Endothelial cell of umbilical vein (primary cell): ENCODE measurements around the gene CDKN2B-AS1. TPM values are rescaled to one million over a fixed set of nuclear protein-coding genes. Genes with fewer than 3 reads are reported as not detected.

Source experiments
- BruUV-seq: library from RNA; stranded (reverse); fragments of 400-500 nt; replicated peaks from 2 replicates; lab custom pipeline; 2021; lab: Mats Ljungman, UMichigan
- CTCF ChIA-PET: fragments of 300-600, 350-600 bp; sonication (Branson Sonifier 250); formaldehyde crosslinking; loops from one replicate; lab custom pipeline; 2021; ENCODE audit warnings: antibody characterized with exemption, inconsistent platforms; lab: Charles Lee
- POLR2A ChIA-PET: fragments of 300-600, 350-600 bp; sonication (Branson Sonifier 250); formaldehyde crosslinking; loops from one replicate; lab custom pipeline; 2021; ENCODE audit warnings: antibody characterized with exemption, inconsistent platforms; lab: Charles Lee
- DNase-seq: peaks from one replicate; pipeline ENCODE4 v3.0.0-alpha.2; 2011; ENCODE audit warnings: low read depth, low spot score
- FAIRE-seq: peaks from 2 replicates; lab custom pipeline; 2011; peaks lifted over from hg19 to GRCh38; lab: Jason Lieb, UNC
- H2AFZ ChIP-seq: 2 replicates; pipeline ENCODE4 v1.6.0; 2012; ENCODE audit warnings: low read depth, low read length, control low read depth, inconsistent platforms
- H3K27ac ChIP-seq: 2 replicates; pipeline ENCODE4 v1.5.1; 2011; ENCODE audit warnings: low read depth, mild to moderate bottlenecking, control low read depth, low read length, moderate library complexity; ENCODE audit not compliant: insufficient read depth
- H3K27me3 ChIP-seq, 2 experiments: 2 replicates each; pipeline versions ENCODE4 v1.6.0 to v1.6.1; 2011; ENCODE audit warnings: low read length in 2 of 2, mixed read lengths in 1 of 2; ENCODE audit not compliant: control insufficient read depth in 2 of 2, insufficient read depth in 2 of 2
- H3K36me3 ChIP-seq, 2 experiments: 2 replicates in 1 of 2; 3 replicates in 1 of 2; pipeline ENCODE4 v1.5.1; 2011; ENCODE audit warnings: low read length in 2 of 2, mild to moderate bottlenecking in 1 of 2, moderate library complexity in 1 of 2; ENCODE audit not compliant: control insufficient read depth in 2 of 2, insufficient read depth in 2 of 2; ENCODE audit errors: extremely low read depth in 1 of 2
- H3K4me1 ChIP-seq: 3 replicates; pipeline ENCODE4 v1.5.1; 2011; ENCODE audit warnings: mild to moderate bottlenecking, low read length; ENCODE audit not compliant: control insufficient read depth, insufficient read depth; ENCODE audit errors: extremely low read depth
- H3K4me2 ChIP-seq: 2 replicates; pipeline ENCODE4 v1.6.1; 2011; ENCODE audit warnings: low read length, control low read depth, mixed read lengths; ENCODE audit not compliant: insufficient read depth
- H3K4me3 ChIP-seq, 3 experiments: fragments of 200-600 bp in 1 of 3; sonication (generic), shearing (Covaris generic) in 1 of 3; replicated peaks in 1 of 3; 2 replicates each; pipeline ENCODE4 v1.5.1; 2011 to 2016; ENCODE audit warnings: control low read depth in 3 of 3, low read length in 3 of 3, mild to moderate bottlenecking in 2 of 3, inconsistent platforms in 1 of 3, low read depth in 1 of 3, moderate library complexity in 1 of 3; ENCODE audit not compliant: insufficient read depth in 1 of 3
- H3K79me2 ChIP-seq: 2 replicates; pipeline ENCODE4 v1.6.0; 2012; ENCODE audit warnings: low read length, inconsistent platforms; ENCODE audit not compliant: control insufficient read depth, insufficient read depth
- H3K9ac ChIP-seq: replicated peaks from 2 replicates; pipeline ENCODE3; 2011; ENCODE audit warnings: low read length, control low read depth; ENCODE audit not compliant: insufficient read depth; ENCODE audit errors: extremely low read depth
- H3K9me1 ChIP-seq: replicated peaks from 3 replicates; pipeline ENCODE4 v1.6.0; 2011; ENCODE audit warnings: mild to moderate bottlenecking, low read length; ENCODE audit not compliant: control insufficient read depth, insufficient read depth; ENCODE audit errors: extremely low read depth
- H3K9me3 ChIP-seq: replicated peaks from 2 replicates; pipeline ENCODE4 v1.5.1; 2012; ENCODE audit warnings: low read length, inconsistent platforms; ENCODE audit not compliant: control insufficient read depth, insufficient read depth
- H4K20me1 ChIP-seq: replicated peaks from 2 replicates; pipeline ENCODE3; 2011; ENCODE audit warnings: mild to moderate bottlenecking, low read length; ENCODE audit not compliant: control insufficient read depth, insufficient read depth; ENCODE audit errors: extremely low read depth
- EZH2 ChIP-seq: IDR thresholded peaks from 2 replicates; pipeline ENCODE4 v1.6.1; 2012; ENCODE audit warnings: borderline replicate concordance, low read depth, mild to moderate bottlenecking, moderate library complexity, low read length, inconsistent platforms; ENCODE audit not compliant: severe bottlenecking
- FOS ChIP-seq: IDR thresholded peaks from 2 replicates; pipeline ENCODE4 v1.6.1; 2011; ENCODE audit warnings: mild to moderate bottlenecking, low read length, moderate library complexity, borderline replicate concordance; ENCODE audit not compliant: insufficient read depth
- GATA2 ChIP-seq: IDR thresholded peaks from 2 replicates; pipeline ENCODE4 v1.7.0; 2011; ENCODE audit warnings: low read depth, mild to moderate bottlenecking, moderate library complexity, mixed read lengths, low read length; ENCODE audit not compliant: insufficient read length, insufficient read depth
- JUN ChIP-seq: IDR thresholded peaks from 2 replicates; pipeline ENCODE4 v1.6.1; 2011; ENCODE audit warnings: borderline replicate concordance, low read depth; ENCODE audit not compliant: insufficient read length, insufficient read depth
- MYC ChIP-seq: IDR thresholded peaks from one replicate; pipeline ENCODE4 v1.6.1; 2011; ENCODE audit warnings: mild to moderate bottlenecking, low read depth, low read length
- POLR2A ChIP-seq: IDR thresholded peaks from 2 replicates; pipeline ENCODE4 v1.6.1; 2012; ENCODE audit warnings: low read depth, mild to moderate bottlenecking, control low read depth, low read length
- POLR2AphosphoS5 ChIP-seq: IDR thresholded peaks from 2 replicates; pipeline ENCODE4 v1.6.1; 2012; ENCODE audit warnings: low read depth, mild to moderate bottlenecking, control low read depth, low read length, moderate library complexity; ENCODE audit not compliant: insufficient read depth
- dilution Hi-C: fragments of 300-500 bp; cut with MboI; formaldehyde crosslinking; loops from one replicate; pipeline ENCODE4 v1.15.0; 2019; ENCODE audit warnings: low sequenced_read_pairs; ENCODE audit not compliant: extremely low pct_ligation_motif_present
- intact Hi-C: fragments of 100-400 bp; cut with micrococcal nuclease; formaldehyde crosslinking; loops from one replicate; pipeline ENCODE4 v1.10.0; 2022
- polyA plus RNA-seq, 4 experiments: library from polyadenylated mRNA; depleted of rRNA in 3 of 4; stranded (reverse) in 3 of 4; unstranded in 1 of 4; fragments of >200 nt; gene quantifications; 2 replicates each; pipeline versions ENCODE4 v1.2.1 to v1.2.3, GENCODE V29; 2011 to 2012; ENCODE audit warnings: missing spikeins in 1 of 4
- total RNA-seq: library from RNA; stranded (reverse); gene quantifications from 2 replicates; pipeline ENCODE4 v1.2.3, GENCODE V29; 2021
- TF ChIP-seq, protein P1 (sequence below): IDR thresholded peaks from 2 replicates; pipeline ENCODE4 v1.6.1; 2011; ENCODE audit not compliant: insufficient read depth, insufficient read length
- TF ChIP-seq, protein P2 (sequence below), 2 donors: IDR thresholded peaks; 1 replicate in 1 of 2; 2 replicates in 1 of 2; pipeline ENCODE4 v1.5.1; 2011; ENCODE audit warnings: low read length in 2 of 2, mild to moderate bottlenecking in 2 of 2, moderate library complexity in 2 of 2, control low read depth in 1 of 2, inconsistent platforms in 1 of 2, low read depth in 1 of 2; ENCODE audit not compliant: insufficient read depth in 1 of 2; ENCODE audit errors: extremely low read depth in 1 of 2

Gene CDKN2B-AS1
- total and polyA plus RNA-seq, 2 donors (not counting 3 experiments of a cell fraction or from before 2014, with no cell fraction given), result 0.44 to 1.9 TPM

DNA sequence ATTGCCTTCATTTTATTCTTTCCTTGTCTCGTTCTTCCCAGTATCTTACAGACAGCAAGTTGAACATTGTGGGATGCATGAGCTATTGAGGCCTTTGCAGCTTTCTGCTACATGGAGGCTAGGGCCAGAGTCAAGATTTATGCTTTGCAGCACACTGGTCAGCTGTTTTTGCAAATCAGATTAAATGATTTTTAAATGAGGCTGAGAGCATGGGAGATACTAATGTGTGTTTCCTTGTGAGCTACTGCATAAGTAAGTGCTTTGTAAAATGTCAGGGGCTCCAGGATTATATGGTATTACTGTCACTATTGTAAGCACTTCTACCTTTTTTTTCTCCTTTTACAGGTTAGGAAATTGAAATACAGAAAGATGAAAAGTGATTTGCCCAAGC is 125.6 kb downstream of the CDKN2B-AS1 start:
- Histone ChIP-seq H3K4me2 (no peak overlapping the region), H2AFZ (no peak overlapping the region), H3K4me3 (no peak overlapping the region), H3K27me3 (no peaks in the 10 kb centered on the region), H3K9me3 (no peaks in the 10 kb centered on the region), H3K79me2 (no peaks in the 10 kb centered on the region), H3K27ac (no peak overlapping the region), H4K20me1 (no peaks in the 10 kb centered on the region), H3K36me3 (no peaks in the 10 kb centered on the region), H3K4me1 (peaks cover 29% of the 10 kb centered on the region), H3K9ac (no peak overlapping the region), H3K9me1 (no peaks in the 10 kb centered on the region)
- ChIA-PET POLR2A (no interaction called here), CTCF (interaction anchor here (0.8 to 5.9 kb wide), 46 partner anchors 9 to 321 kb away, joined by 3 to 138 read pairs (median 5); partner anchors contain the start of genes CDKN2A, CDKN2B and CDKN2B-AS1)
- intact Hi-C loops, result no loop called here
- no TSS peak for BruUV-seq
- FAIRE-seq, result no peak
- dilution Hi-C loops, result no loop called here
- TF ChIP-seq JUN (no peak), GATA2 (no peak), MYC (no peak), POLR2AphosphoS5 (no peak), FOS (no peak), POLR2A (no peak), EZH2 (no peak)
- TF ChIP-seq, protein P1, sequence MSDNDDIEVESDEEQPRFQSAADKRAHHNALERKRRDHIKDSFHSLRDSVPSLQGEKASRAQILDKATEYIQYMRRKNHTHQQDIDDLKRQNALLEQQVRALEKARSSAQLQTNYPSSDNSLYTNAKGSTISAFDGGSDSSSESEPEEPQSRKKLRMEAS, result no peak
- TF ChIP-seq, protein P2, sequence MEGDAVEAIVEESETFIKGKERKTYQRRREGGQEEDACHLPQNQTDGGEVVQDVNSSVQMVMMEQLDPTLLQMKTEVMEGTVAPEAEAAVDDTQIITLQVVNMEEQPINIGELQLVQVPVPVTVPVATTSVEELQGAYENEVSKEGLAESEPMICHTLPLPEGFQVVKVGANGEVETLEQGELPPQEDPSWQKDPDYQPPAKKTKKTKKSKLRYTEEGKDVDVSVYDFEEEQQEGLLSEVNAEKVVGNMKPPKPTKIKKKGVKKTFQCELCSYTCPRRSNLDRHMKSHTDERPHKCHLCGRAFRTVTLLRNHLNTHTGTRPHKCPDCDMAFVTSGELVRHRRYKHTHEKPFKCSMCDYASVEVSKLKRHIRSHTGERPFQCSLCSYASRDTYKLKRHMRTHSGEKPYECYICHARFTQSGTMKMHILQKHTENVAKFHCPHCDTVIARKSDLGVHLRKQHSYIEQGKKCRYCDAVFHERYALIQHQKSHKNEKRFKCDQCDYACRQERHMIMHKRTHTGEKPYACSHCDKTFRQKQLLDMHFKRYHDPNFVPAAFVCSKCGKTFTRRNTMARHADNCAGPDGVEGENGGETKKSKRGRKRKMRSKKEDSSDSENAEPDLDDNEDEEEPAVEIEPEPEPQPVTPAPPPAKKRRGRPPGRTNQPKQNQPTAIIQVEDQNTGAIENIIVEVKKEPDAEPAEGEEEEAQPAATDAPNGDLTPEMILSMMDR (IDR thresholded peaks at IDR 0.05; ENCODE audit: extremely low read depth in 1 of 2, insufficient read depth in 1 of 2, low read depth in 1 of 2, low read length in 2 of 2), result no peak
- no peak for DNase-seq
